Osteoblast (primary cell): ENCODE data around the gene SORCS1. TPM values are rescaled to one million over a fixed set of nuclear protein-coding genes. Genes with fewer than 3 reads are reported as not detected.

Experiments
- DNase-seq: peaks from one replicate; pipeline ENCODE4 v3.0.0; 2011; ENCODE audit warnings: low spot score, mixed read lengths; ENCODE audit not compliant: insufficient read length; ENCODE audit errors: missing footprints
- H2AFZ ChIP-seq: 2 replicates; pipeline ENCODE4 v1.6.0; 2011; ENCODE audit warnings: mild to moderate bottlenecking, low read length
- H3K27ac ChIP-seq: 2 replicates; pipeline ENCODE4 v1.5.1; 2011; ENCODE audit warnings: mild to moderate bottlenecking, low read depth, low read length, moderate library complexity
- H3K27me3 ChIP-seq: 2 replicates; pipeline ENCODE4 v1.6.0; 2012; ENCODE audit warnings: mild to moderate bottlenecking, control low read depth, inconsistent platforms, low read length, moderate library complexity; ENCODE audit not compliant: insufficient read depth
- H3K36me3 ChIP-seq: 2 replicates; pipeline ENCODE4 v1.5.1; 2011; ENCODE audit warnings: mild to moderate bottlenecking, low read length, control low read depth, moderate library complexity; ENCODE audit not compliant: insufficient read depth
- H3K4me1 ChIP-seq: 2 replicates; pipeline ENCODE4 v1.5.1; 2011; ENCODE audit warnings: mild to moderate bottlenecking, low read length, control low read depth, moderate library complexity; ENCODE audit not compliant: insufficient read depth
- H3K4me2 ChIP-seq: 2 replicates; pipeline ENCODE4 v1.6.0; 2011; ENCODE audit warnings: mild to moderate bottlenecking, low read length; ENCODE audit not compliant: insufficient read depth
- H3K4me3 ChIP-seq: fragments of 200-600 bp; sonication (generic); 3 replicates; pipeline ENCODE4 v1.5.1; 2012; ENCODE audit warnings: mild to moderate bottlenecking, low read length, inconsistent platforms; ENCODE audit not compliant: insufficient read depth
- H3K79me2 ChIP-seq: 2 replicates; pipeline ENCODE4 v1.6.0; 2012; ENCODE audit warnings: mild to moderate bottlenecking, low read length, control low read depth, inconsistent platforms; ENCODE audit not compliant: insufficient read depth
- H3K9me3 ChIP-seq: 2 replicates; pipeline ENCODE4 v1.5.1; 2011; ENCODE audit warnings: low read depth, low read length, control low read depth
- H4K20me1 ChIP-seq: 2 replicates; pipeline ENCODE4 v1.6.0; 2012; ENCODE audit warnings: mild to moderate bottlenecking, low read length, control low read depth; ENCODE audit not compliant: insufficient read depth
- total RNA-seq: library from RNA; depleted of rRNA; stranded (reverse); fragments of >200 nt; gene quantifications from 2 replicates; pipeline ENCODE4 v1.2.3, GENCODE V29; 2012
- TF ChIP-seq, protein P1 (sequence below): IDR thresholded peaks from 2 replicates; pipeline ENCODE4 v1.5.1; 2011; ENCODE audit warnings: mild to moderate bottlenecking, low read depth, low read length, moderate library complexity; ENCODE audit errors: extremely low read depth

SORCS1 gene
- total RNA-seq, 1 donor = not detected

DNA sequence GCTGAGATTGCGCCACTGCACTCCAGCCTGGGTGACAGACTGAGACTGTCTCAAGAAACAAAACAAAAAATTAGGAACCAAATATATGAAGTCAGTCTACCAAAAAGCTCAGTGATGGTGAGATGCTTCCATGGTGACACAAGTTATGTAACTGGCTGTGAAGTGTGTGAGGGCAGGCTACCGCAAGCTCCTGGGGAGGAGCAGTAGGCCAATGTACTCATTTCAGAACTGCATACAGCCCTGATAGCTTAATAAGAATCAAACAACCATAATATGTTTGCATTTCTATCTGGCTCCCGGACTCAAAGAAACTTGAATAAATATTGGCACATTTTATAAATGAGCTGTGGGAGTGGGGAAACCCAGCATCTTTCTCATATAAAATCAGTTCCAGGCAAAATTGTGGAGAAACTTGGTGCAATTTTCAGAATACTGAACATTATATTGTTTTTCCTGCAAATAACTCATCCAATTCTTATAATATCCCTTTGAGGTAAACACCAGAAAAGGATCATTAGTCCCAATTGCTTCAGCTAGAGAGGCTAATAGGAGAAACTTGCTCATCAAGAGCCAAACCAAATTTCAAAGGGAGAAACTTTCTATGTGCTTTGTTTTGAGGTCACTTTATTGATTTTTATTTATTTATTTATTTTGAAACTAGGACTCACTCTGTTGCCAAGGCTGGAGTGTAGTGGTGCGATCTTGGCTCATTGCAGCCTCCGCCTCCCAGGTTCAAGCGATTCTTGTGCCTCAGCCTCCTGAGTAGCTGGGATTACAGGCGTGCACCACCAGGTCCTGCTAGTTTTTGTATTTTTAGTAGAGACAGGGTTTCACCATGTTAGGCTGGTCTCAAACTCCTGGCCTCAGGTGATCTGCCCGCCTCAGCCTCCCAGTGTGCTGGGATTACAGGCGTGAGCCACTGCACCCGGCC, 127.0 kb downstream of the SORCS1 start:
- no peak overlapping the region for H3K4me3 ChIP-seq
- H3K9me3 ChIP-seq = peaks cover 2% of the 10 kb centered on the region
- H3K36me3 ChIP-seq = no peaks in the 10 kb centered on the region
- DNase-seq = no peak
- no peak overlapping the region for H3K27ac ChIP-seq
- H4K20me1 ChIP-seq = no peaks in the 10 kb centered on the region
- TF ChIP-seq, protein P1, sequence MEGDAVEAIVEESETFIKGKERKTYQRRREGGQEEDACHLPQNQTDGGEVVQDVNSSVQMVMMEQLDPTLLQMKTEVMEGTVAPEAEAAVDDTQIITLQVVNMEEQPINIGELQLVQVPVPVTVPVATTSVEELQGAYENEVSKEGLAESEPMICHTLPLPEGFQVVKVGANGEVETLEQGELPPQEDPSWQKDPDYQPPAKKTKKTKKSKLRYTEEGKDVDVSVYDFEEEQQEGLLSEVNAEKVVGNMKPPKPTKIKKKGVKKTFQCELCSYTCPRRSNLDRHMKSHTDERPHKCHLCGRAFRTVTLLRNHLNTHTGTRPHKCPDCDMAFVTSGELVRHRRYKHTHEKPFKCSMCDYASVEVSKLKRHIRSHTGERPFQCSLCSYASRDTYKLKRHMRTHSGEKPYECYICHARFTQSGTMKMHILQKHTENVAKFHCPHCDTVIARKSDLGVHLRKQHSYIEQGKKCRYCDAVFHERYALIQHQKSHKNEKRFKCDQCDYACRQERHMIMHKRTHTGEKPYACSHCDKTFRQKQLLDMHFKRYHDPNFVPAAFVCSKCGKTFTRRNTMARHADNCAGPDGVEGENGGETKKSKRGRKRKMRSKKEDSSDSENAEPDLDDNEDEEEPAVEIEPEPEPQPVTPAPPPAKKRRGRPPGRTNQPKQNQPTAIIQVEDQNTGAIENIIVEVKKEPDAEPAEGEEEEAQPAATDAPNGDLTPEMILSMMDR = no peak
- H3K27me3 ChIP-seq = no peaks in the 10 kb centered on the region
- H3K4me1 ChIP-seq = no peaks in the 10 kb centered on the region
- H3K4me2 ChIP-seq = no peak overlapping the region
- H3K79me2 ChIP-seq = no peaks in the 10 kb centered on the region
- no peak overlapping the region for H2AFZ ChIP-seq

GRCh38 chr10:107033799-107034422, 130.6 kb downstream of the SORCS1 start:
- Histone ChIP-seq H3K4me3 (no peak overlapping the region), H2AFZ (no peak overlapping the region), H3K4me2 (no peak overlapping the region), H3K27ac (no peak overlapping the region), H3K4me1 (no peaks in the 10 kb centered on the region), H3K36me3 (no peaks in the 10 kb centered on the region), H3K79me2 (no peaks in the 10 kb centered on the region), H4K20me1 (no peaks in the 10 kb centered on the region), H3K9me3 (peaks cover 2% of the 10 kb centered on the region), H3K27me3 (no peaks in the 10 kb centered on the region)
- TF ChIP-seq, protein P1 = no peak
- DNase-seq = no peak

DNA sequence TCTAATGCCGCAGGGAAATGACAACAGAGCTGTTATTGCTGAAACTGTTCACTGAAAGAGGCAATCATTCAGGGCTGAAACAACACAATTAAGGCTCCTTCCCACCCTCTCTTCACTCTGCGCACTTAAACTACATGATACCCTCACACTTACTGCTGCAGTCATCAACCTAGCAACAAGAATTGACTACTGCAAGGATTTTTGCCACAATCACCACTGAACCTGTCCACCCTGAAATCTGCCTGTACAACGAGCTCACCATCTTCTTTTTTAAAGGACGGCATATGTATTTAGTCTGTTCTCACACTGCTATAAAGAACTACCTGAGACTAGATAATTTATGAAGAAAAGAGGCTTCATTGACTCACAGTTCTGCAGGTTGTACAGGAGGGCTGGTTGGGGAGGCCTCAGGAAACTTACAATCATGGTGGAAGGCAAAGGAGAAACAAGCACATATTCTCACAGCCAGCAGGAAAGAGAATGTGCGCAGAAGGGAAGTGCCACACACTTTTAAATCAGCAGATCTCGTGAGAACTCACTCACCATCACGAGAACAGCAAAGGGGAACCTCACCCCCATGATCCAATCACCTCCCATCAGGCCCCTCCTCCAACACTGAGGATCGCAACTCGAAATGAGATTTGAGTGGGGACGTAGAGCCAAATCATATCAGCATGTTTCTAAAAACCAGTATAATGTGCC, 131.7 kb downstream of the SORCS1 start:
- H3K79me2 ChIP-seq = no peaks in the 10 kb centered on the region
- H3K4me3 ChIP-seq = no peak overlapping the region
- no peaks in the 10 kb centered on the region for H3K27me3 ChIP-seq
- no peaks in the 10 kb centered on the region for H4K20me1 ChIP-seq
- H3K4me1 ChIP-seq = no peaks in the 10 kb centered on the region
- TF ChIP-seq, protein P1 = no peak
- H3K4me2 ChIP-seq = no peak overlapping the region
- DNase-seq = no peak
- H2AFZ ChIP-seq = no peak overlapping the region
- peaks cover 2% of the 10 kb centered on the region for H3K9me3 ChIP-seq
- H3K27ac ChIP-seq = no peak overlapping the region
- H3K36me3 ChIP-seq = no peaks in the 10 kb centered on the region
